ENCODE results near the gene CASP8AP2.
"Not testable (repeated sequence)": the region's sequence is repeated elsewhere in the genome, so short reads cannot be mapped to it uniquely, and the experiment has no call there.

CASP8AP2 gene

DNA sequence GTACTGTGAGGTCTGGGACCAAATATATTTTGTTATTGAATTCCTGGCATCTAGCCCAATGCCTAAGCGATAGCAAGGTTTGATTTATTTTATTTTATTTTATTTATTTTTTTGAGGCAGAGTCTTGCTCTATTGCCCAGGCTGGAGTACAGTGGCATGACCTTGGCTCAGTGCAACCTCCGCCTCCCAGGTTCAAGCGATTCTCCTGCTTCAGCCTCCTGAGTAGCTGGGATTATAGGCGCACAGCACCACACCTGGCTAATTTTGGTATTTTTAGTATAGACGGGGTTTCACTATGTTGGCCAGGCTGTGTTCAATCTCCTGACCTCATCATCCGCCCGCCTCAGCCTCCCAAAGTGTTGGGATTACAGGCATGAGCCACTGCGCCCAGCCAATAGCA lies 62.9 kb downstream of the CASP8AP2 start:
- not testable (repeated sequence) for H3K9me3 ChIP-seq (ENCODE audit: control insufficient read depth, insufficient read depth, low read length); H3K9ac ChIP-seq (ENCODE audit: low read depth, low read length); H3K36me3 ChIP-seq (ENCODE audit: control insufficient read depth, insufficient read depth, low read length); H3K4me3 ChIP-seq (ENCODE audit: low read depth, low read length)
- peaks cover 15% of the 10 kb centered on the region for H3K4me1 ChIP-seq (ENCODE audit: control insufficient read depth, insufficient read depth, low read length)
- peaks cover 19% of the 10 kb centered on the region for H3K27me3 ChIP-seq (ENCODE audit: control insufficient read depth, insufficient read depth, low read length)

DNA sequence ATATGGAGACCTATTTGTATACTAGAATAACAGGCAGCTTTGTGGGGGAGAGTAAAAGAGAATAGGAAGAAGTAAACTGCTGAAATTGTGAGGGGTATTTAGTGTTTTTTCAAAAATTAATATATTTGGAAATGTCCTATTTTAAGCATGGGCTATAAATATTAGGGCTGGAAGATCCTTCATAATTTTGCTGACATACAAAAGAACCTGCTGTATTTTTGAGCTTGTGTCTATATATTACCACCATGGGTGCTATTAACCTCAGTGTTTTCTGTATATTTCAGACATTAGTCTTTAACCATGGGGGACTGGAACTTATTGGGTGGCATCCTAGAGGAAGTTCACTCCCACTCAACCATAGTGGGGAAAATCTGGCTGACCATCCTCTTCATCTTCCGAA lies 64.5 kb downstream of the CASP8AP2 start, which contains the start of gene GJA10:
GJA10 (plus strand) TSS at position 301 of the 400 bp plus-strand sequence; CDS start at position 301, 0 bp downstream.
- Histone ChIP-seq H3K27me3 (ENCODE audit: control insufficient read depth, insufficient read depth, low read length) (peaks cover 11% of the 10 kb centered on the region), H3K9ac (ENCODE audit: low read depth, low read length) (no peak within 1 kb of the TSS), H3K36me3 (ENCODE audit: control insufficient read depth, insufficient read depth, low read length) (no peaks in the 10 kb centered on the region), H3K4me1 (ENCODE audit: control insufficient read depth, insufficient read depth, low read length) (peaks cover 15% of the 10 kb centered on the region), H3K9me3 (ENCODE audit: control insufficient read depth, insufficient read depth, low read length) (no peaks in the 10 kb centered on the region), H3K4me3 (ENCODE audit: low read depth, low read length) (no peak within 1 kb of the TSS)

DNA sequence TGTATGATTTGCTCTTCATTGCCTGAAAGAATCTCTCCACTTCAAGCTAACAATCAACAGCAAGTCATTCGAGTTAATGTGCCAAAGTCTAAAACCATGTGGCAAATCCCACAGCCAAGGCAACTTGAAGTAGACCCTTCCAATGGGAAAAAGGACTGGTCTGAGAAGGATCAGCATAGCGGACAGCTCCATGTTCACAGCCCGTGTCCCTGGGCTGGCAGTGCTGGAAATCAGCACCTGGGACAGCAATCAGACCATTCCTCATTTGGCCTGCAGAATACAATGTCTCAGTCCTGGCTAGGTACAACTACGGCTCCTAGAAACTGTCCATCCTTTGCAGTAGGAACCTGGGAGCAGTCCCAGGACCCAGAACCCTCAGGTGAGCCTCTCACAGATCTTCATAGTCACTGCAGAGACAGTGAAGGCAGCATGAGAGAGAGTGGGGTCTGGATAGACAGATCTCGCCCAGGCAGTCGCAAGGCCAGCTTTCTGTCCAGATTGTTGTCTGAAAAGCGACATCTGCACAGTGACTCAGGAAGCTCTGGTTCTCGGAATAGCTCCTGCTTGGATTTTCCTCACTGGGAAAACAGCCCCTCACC lies 65.7 kb downstream of the CASP8AP2 start:
- Histone ChIP-seq H3K9ac (ENCODE audit: low read depth, low read length) (no peak overlapping the region), H3K36me3 (ENCODE audit: control insufficient read depth, insufficient read depth, low read length) (no peaks in the 10 kb centered on the region), H3K4me1 (ENCODE audit: control insufficient read depth, insufficient read depth, low read length) (peaks cover 13% of the 10 kb centered on the region), H3K4me3 (ENCODE audit: low read depth, low read length) (no peak overlapping the region), H3K27me3 (ENCODE audit: control insufficient read depth, insufficient read depth, low read length) (peaks cover 10% of the 10 kb centered on the region), H3K9me3 (ENCODE audit: control insufficient read depth, insufficient read depth, low read length) (no peaks in the 10 kb centered on the region)

DNA sequence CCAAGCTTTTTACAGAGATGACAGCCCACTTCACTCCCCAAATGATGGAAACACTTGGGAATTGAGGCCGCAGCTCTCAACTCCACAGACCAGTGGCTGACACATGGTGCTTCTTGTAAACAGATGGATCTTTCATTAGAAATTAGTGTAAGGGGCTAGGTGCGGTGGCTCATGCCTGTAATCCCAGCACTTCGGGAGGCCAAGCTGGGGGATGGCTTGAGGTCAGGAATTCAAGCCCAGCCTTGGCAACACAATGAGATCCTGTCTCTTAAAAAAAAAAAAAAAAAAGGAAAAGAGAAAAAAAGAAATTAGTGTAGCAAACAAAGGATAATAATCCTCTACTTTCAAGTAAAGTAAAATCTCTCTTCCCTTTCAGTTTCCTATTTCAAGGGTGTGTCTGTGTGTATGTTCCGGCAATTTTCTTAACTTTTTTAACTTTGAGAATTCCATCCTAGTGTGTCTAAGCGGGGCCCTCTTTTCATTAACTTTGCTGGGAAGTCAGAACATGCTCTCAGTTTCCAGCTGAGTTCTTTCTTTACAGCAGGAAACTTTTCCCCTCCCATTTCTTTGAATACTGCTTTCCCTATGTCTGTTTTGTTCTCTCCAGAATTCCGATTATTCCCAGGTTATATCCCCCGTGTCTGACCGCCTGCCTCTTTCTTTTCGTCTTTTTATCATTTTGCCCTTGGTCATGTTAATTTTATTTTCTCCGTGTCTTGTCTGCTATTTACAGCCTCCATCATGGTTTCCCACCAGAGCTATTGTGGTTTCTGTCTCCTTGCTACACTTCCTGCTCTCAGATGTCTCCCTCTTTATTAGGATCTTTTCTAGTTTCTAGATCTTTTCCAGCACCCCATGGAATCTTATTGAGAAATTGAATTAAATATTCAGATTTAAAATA lies 80.6 kb downstream of the CASP8AP2 start:
- not testable (repeated sequence) for H3K9me3 ChIP-seq (ENCODE audit: control insufficient read depth, insufficient read depth, low read length); H3K4me1 ChIP-seq (ENCODE audit: control insufficient read depth, insufficient read depth, low read length); H3K9ac ChIP-seq (ENCODE audit: low read depth, low read length); H3K27me3 ChIP-seq (ENCODE audit: control insufficient read depth, insufficient read depth, low read length); H3K4me3 ChIP-seq (ENCODE audit: low read depth, low read length); H3K36me3 ChIP-seq (ENCODE audit: control insufficient read depth, insufficient read depth, low read length)

DNA sequence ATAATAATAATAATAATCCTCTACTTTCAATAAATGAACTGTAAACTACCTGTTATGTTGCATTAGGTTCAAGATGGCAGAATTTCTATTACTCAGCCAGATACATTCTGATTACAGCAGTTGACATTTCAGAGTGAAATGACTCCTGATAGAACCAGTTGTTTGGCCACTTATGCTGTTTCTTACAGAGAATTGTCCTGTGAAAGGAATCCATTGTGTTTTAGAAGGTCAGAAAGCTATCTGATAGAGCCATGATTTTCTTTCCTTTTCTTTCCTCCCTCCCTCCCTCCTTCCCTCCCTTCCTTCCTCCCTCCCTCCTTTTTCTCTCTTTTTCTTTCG lies 81.2 kb downstream of the CASP8AP2 start:
- peaks cover 3% of the 10 kb centered on the region for H3K4me1 ChIP-seq (ENCODE audit: control insufficient read depth, insufficient read depth, low read length)
- H3K27me3 ChIP-seq (ENCODE audit: control insufficient read depth, insufficient read depth, low read length) = no peaks in the 10 kb centered on the region
- H3K4me3 ChIP-seq (ENCODE audit: low read depth, low read length) = no peak overlapping the region
- H3K9ac ChIP-seq (ENCODE audit: low read depth, low read length) = no peak overlapping the region
- H3K9me3 ChIP-seq (ENCODE audit: control insufficient read depth, insufficient read depth, low read length) = no peaks in the 10 kb centered on the region
- no peaks in the 10 kb centered on the region for H3K36me3 ChIP-seq (ENCODE audit: control insufficient read depth, insufficient read depth, low read length)

DNA sequence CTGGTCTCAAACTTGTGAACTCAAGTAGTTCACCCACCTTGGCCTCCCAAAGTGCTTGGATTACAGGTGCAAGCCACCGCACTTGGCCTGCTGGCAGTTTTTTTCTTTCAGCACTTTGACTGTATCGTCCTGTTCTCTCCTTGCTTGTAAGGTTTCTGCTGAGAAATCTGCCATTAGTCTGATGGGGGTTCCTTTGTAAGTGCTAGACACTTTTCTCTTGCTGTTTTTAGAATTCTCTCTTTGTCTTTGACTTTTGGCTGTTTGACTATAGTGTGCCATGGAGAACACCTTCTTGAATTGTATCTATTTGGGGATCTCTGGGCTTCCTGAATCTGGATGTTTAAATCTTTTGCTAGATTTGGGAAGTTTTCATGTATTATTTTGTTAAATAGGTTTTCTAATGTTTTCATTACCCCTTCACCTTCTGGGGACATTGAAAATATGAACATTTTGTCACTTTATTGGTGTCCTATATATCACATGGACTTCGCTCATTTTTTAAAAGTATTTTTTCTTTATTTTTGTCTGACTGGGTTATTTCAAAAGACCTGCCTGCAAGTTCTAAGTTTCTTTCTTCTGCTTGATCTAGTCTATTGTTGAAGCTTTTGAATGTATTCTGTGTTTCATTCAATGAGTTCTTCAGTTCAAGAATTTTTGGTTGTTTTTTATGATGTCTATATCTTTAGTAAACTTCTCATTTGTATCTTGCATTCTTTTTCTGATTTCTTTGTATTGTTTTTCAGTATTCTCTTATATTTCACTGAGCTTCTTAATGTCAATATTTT lies 86.6 kb downstream of the CASP8AP2 start:
- Histone ChIP-seq H3K9ac (ENCODE audit: low read depth, low read length) (no peak overlapping the region), H3K4me3 (ENCODE audit: low read depth, low read length) (no peak overlapping the region), H3K9me3 (ENCODE audit: control insufficient read depth, insufficient read depth, low read length) (no peaks in the 10 kb centered on the region), H3K36me3 (ENCODE audit: control insufficient read depth, insufficient read depth, low read length) (no peaks in the 10 kb centered on the region), H3K27me3 (ENCODE audit: control insufficient read depth, insufficient read depth, low read length) (no peaks in the 10 kb centered on the region), H3K4me1 (ENCODE audit: control insufficient read depth, insufficient read depth, low read length) (peaks cover 4% of the 10 kb centered on the region)

DNA sequence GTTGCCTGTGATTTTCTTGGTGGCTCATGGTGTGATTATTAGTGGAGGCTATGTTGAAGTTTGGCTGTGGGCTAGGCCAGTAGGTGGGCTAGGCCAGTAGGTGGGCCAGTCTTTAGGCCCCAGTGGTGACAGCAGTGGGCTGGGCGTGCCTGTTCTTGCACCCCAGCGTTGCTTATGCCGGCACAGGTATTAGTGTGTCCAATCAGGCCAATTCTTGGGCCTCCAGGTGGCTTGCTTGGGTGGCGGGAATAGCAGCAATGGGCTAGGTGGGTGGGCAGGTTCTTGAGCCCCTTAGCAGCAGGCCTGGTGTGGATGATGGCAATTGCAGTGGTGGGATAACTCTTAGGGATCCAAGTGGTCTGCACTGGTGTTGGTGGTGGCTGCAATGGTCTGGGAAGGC lies 87.5 kb downstream of the CASP8AP2 start:
- H3K27me3 ChIP-seq (ENCODE audit: control insufficient read depth, insufficient read depth, low read length) = no peaks in the 10 kb centered on the region
- peaks cover 4% of the 10 kb centered on the region for H3K4me1 ChIP-seq (ENCODE audit: control insufficient read depth, insufficient read depth, low read length)
- no peaks in the 10 kb centered on the region for H3K9me3 ChIP-seq (ENCODE audit: control insufficient read depth, insufficient read depth, low read length)
- no peaks in the 10 kb centered on the region for H3K36me3 ChIP-seq (ENCODE audit: control insufficient read depth, insufficient read depth, low read length)
- H3K4me3 ChIP-seq (ENCODE audit: low read depth, low read length) = no peak overlapping the region
- no peak overlapping the region for H3K9ac ChIP-seq (ENCODE audit: low read depth, low read length)

DNA sequence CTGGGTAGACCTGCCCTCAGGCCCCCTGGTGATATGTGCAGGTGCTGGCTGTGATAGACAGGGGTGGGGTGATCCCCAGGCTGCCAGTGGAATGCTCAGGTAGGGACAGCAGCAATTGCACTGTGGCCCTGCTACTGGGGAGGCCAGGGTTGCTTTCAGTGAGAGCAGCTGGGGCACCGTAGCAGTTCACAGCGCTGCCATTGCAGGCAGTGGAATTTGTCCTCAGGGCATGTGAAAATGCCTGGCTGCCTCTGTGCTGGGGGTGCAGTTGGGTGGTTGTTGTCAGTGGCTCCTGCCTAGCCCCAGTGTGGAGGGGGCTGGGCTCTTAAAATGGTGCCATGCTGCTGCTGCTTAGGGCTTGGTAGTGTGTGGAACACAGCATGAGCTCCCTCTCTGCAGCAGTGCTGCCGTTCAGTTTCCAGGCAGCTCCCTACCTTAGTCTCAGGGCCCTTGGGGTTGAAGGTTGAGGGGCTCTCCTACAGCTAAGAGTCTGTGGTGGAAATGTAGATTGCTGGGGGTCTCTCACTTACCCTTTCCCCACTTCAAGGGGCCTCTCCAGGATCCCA lies 88.2 kb downstream of the CASP8AP2 start:
- H3K4me3 ChIP-seq (ENCODE audit: low read depth, low read length) = no peak overlapping the region
- H3K4me1 ChIP-seq (ENCODE audit: control insufficient read depth, insufficient read depth, low read length) = peaks cover 4% of the 10 kb centered on the region
- H3K36me3 ChIP-seq (ENCODE audit: control insufficient read depth, insufficient read depth, low read length) = no peaks in the 10 kb centered on the region
- no peak overlapping the region for H3K9ac ChIP-seq (ENCODE audit: low read depth, low read length)
- H3K9me3 ChIP-seq (ENCODE audit: control insufficient read depth, insufficient read depth, low read length) = no peaks in the 10 kb centered on the region
- H3K27me3 ChIP-seq (ENCODE audit: control insufficient read depth, insufficient read depth, low read length) = no peaks in the 10 kb centered on the region

All from iPS-15b (cell line).